Activated CD4-positive, alpha-beta T cell treated with anti-CD3 and anti-CD28 coated beads, Interleukin-2, Interleukin-4, amounts not matched to agents 100 ng/mL and 50 ng/mL, durations not matched to agents 16 hours and 8 hours (primary cell): ENCODE data around the gene BEAN1.

Experiments used
- DNase-seq: peaks from one replicate; pipeline ENCODE4 v3.0.0-alpha.2; 2020; ENCODE audit warnings: low spot score

The BEAN1 gene

GRCh38 chr16:66395806-66396555, 31.1 kb upstream of the BEAN1 start:
- no peak for DNase-seq

GRCh38 chr16:66397736-66398433, 29.2 kb upstream of the BEAN1 start:
- DNase-seq, result no peak

- no peak for DNase-seq
These were observed 28.1 kb upstream of the BEAN1 start for GRCh38 chr16:66399031-66399430.

GRCh38 chr16:66399930-66400329, 27.2 kb upstream of the BEAN1 start:
- no peak for DNase-seq

- DNase-seq, result no peak
These were observed 26.4 kb upstream of the BEAN1 start for GRCh38 chr16:66400503-66401380.

- no peak for DNase-seq
These were observed 25.5 kb upstream of the BEAN1 start for GRCh38 chr16:66401610-66402009.

- no peak for DNase-seq
These were observed 24.9 kb upstream of the BEAN1 start for GRCh38 chr16:66402166-66402565.

- DNase-seq, result no peak
These were observed 24.4 kb upstream of the BEAN1 start for GRCh38 chr16:66402591-66403230.

- no peak for DNase-seq
These were observed 23.5 kb upstream of the BEAN1 start for GRCh38 chr16:66403531-66404145.

- no peak for DNase-seq
These were observed 21.9 kb upstream of the BEAN1 start for GRCh38 chr16:66405057-66405783.

GRCh38 chr16:66406534-66407221, 20.4 kb upstream of the BEAN1 start:
- DNase-seq, result peak; percentile 85

GRCh38 chr16:66408163-66409048, 18.7 kb upstream of the BEAN1 start:
- peak; percentile 52 for DNase-seq

- no peak for DNase-seq
These were observed 17.9 kb upstream of the BEAN1 start for GRCh38 chr16:66409156-66409555.

GRCh38 chr16:66412182-66412581, 14.9 kb upstream of the BEAN1 start:
- DNase-seq, result no peak

- DNase-seq, result no peak
These were observed 12.2 kb upstream of the BEAN1 start for GRCh38 chr16:66414891-66415290.

GRCh38 chr16:66416136-66416535, 11.0 kb upstream of the BEAN1 start:
- no peak for DNase-seq

GRCh38 chr16:66416939-66417700, 10.0 kb upstream of the BEAN1 start:
- DNase-seq, result no peak

GRCh38 chr16:66418165-66418962, 8.7 kb upstream of the BEAN1 start:
- DNase-seq, result no peak
